ENCODE results near the gene PCSK5.
"Not testable (repeated sequence)": the region's sequence is repeated elsewhere in the genome, so short reads cannot be mapped to it uniquely, and the experiment has no call there.

PCSK5 gene

DNA sequence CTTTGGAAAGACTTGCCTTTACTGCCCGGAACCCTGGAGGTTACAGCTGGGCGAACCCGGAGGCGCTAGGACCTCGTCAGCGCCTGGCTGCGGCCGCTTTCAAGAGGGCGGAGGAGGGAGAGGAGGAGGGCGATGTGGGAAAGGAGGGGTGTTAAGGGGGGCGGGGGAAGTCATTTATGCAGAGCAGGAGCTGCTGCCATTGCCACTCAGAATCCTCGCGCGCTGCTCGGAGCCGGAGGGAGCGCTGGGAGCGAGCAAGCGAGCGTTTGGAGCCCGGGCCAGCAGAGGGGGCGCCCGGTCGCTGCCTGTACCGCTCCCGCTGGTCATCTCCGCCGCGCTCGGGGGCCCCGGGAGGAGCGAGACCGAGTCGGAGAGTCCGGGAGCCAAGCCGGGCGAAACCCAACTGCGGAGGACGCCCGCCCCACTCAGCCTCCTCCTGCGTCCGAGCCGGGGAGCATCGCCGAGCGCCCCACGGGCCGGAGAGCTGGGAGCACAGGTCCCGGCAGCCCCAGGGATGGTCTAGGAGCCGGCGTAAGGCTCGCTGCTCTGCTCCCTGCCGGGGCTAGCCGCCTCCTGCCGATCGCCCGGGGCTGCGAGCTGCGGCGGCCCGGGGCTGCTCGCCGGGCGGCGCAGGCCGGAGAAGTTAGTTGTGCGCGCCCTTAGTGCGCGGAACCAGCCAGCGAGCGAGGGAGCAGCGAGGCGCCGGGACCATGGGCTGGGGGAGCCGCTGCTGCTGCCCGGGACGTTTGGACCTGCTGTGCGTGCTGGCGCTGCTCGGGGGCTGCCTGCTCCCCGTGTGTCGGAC is at the start of gene PCSK5:
PCSK5 (plus strand) TSS at position 202 of the 805 bp plus-strand sequence; CDS start at position 711, 509 bp downstream.
- DNase-seq (ENCODE audit: low spot score) = peak; percentile 71

DNA sequence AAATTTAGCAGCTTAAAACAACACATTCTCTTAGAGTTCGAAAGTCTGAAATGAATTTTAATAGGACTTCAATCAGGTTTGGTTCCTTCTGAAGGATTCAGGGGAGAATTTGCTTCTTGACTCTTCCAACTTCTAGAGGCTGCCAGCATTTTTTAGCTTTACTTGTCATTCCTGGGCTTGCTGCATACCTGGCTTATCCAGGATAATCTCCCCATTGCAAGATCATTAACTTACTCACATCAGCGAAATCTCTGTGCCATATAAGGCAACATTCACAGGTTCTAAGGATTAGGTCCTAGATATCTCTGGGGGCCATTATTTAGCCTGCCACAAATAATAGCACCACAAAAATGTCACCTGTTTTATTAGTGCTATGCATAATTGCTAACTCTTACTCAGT is 46.2 kb upstream of the PCSK5 start:
- no peak for DNase-seq (ENCODE audit: low spot score)

DNA sequence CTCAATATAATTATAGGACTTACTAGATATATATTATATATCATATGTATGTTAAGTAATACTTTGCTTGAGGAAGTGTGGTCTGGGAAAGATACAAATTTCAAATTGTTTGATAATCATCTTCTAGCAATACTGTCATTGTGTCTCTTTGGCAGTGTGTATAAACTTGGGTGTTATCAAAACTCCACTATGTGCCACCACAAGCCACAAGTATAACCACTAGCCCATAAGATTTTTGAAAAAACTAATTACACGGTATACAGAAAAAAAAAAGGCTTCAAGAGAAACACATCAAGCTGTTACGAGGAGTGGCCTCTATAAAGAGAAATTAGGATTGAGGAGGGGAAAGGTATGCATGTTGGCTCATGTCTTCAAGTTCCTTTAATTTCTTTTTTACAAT is 44.7 kb upstream of the PCSK5 start:
- DNase-seq (ENCODE audit: low spot score) = no peak

DNA sequence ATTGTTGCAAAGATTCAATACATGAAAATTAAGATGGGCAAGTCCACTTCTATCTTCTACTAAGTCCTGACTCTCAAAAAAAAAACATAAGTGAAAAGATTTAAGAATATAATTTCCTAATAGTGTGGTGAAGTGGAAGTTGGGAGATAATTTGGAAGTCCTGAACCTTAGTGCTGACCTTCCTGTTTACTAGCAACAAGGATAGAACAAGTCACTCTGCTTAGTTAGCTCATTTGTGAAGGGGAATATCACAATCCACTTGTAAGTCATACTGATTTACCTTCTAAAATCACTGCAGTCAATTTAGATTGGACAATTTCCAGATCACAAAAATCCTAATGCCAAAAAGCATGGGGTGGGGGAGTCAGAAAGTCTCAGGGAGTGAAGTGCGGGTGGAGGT is 43.4 kb upstream of the PCSK5 start:
- no peak for DNase-seq (ENCODE audit: low spot score)

DNA sequence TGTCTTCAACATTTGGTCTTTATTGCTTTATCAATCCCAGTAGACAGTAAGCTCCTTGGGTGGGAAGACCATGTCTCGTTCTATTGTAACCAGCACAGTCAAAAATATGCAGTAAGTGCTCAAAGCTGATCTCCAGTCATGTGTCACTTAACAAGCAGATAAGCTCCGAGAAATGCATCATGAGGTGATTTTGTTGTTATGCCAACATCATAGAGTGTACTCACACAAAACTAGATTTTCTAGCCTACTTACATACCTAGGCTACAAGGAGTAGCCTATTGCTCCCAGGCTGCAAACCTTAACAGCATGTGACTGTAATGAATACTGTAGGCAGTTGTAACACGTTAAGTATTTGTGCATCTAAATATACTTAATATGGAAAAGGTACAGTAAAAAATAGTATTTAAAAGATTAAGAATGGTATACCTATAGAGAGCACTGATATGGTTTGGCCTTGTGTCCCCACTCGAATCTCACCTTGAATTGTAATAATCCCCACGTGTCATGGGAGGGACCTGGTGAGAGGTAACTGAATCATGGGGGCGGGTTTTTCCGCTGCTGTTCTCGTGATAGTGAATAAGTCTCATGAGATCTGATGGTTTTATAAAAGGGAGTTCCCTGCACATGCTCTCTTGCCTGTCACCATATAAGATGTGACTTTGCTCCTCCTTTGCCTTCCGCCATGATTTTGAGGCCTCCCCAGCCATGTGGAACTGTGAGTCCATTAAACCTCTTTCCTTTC is 39.8 kb upstream of the PCSK5 start:
- no peak for DNase-seq (ENCODE audit: low spot score)

DNA sequence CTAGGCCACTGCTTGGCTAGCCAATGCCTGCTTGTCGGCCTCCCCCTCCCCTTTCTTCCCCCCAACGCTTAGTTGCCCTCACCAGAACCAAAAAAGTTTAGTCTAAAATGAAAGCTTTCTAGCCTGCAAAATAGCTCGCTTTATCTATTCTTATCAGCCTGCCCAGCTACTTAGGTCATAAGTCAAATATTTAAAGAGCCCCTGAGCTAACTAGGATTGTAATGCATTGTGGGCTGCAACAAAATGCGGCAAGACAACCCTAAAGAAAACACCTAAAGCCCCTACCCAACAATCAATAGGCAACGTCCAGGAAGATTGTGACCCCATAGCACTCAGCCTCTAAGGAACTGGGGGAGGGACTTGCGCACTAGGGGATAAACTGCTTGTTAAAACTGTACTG is 38.6 kb upstream of the PCSK5 start:
- no peak for DNase-seq (ENCODE audit: low spot score)

DNA sequence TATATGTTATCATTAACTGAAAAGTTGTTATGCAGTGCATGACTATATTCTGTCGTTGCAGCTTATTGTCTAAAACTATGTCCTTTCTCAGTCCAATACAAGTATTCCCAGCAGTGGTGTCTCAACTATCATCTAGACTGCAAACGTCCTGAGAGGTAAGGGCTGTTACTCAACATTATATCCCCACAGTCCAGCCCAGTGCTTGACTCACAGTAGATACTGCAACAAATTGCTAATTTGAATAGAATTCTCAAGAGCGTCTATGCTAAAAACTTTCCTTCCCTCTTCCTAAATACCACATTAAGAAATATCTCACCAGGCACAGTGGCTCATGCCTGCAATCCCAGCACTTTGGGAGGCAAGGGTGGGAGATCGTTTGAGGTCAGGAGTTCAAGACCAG is 37.7 kb upstream of the PCSK5 start:
- no peak for DNase-seq (ENCODE audit: low spot score)

DNA sequence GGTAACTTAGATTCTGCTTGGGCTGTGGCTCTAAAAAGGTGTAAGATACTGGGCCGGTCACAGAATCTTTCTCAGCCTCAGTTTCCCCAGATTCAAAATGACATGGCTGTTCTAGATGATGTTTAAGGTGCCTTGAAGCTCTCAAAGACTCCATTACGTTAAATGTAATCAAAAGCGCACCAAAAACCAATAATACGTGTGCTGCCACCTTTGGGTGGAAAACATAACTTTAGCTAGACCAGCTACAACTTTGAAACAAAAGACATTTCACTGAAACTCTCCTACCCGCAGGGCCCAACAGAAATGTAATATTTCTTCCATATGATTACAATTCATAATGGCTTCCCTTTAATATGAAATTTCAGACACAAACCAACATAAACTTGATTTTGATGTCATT is 35.0 kb upstream of the PCSK5 start:
- peak; percentile 12 for DNase-seq (ENCODE audit: low spot score)

DNA sequence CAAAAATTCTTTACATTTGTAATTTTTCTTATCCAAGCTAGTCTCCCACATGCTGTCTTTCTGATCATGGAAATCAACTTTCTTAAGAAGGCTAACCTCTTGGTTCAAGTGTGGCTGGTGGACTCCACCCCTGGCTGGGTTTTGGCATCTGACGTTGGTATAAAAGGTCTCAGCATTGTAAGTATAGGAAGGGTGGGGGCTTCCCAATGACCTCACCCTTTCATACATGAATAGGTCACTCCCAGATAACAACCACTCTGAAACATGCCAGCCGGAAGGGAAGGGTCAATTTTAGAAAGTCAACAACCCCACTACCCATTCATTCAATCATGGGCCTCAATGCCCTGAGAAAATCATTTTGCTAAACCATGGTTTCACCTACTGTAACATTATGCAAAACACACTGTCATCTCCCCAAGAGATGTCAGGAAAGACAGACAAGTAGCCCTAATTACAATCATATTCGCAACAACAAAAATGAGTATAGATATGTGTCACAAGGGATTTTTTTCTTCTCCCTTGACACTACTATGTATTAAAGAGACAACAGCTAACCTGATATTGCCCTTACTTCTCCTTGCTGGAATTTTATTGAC is 31.9 kb upstream of the PCSK5 start:
- DNase-seq (ENCODE audit: low spot score) = no peak

DNA sequence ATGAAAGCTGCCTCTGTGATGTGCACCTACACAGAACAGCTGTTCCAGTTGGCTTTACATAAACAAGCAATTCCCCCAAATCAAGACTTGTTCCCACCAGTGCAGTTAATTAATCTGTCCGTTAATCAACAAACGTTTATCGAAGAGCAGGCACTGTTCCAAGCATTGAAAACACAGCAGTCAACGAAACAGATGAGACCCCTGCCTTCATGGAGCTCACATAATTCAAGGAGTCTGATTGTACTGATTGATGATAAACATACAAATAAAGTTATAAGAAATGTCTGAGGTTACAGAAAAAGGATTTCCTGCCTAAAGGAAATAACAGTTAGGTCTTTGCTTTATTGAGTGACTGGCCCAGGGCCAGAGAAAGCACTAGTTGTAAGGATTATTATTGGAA is 26.2 kb upstream of the PCSK5 start:
- no peak for DNase-seq (ENCODE audit: low spot score)

DNA sequence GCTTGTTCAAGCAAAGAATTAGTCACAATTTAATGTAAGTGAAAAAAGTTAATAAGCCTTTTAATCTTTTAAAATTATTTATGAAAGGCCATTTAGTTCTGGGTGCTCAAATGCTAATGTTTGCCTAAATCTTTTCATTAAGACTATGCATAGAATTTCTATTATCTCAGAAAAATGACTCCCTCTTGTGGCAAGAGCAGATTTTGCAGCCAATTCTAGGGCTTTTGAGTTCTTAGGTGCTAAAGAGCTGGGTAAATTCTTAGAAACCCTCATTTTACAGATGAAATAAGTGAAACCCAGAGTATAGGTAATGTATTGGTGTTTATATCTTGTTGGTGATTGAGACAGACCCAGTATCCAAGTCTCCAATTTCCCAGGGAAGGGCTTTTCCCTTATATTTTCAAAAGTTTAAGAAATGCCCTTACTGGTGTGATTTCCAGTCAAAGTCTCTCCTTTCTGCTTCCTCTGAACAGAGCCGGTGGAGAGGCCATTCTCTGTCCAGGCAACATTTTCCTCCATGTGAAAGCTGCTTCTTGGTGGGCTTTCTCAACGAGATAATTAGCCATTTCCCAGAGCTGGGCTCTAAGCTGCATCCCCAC is 24.1 kb upstream of the PCSK5 start:
- DNase-seq (ENCODE audit: low spot score) = peak; percentile 34

DNA sequence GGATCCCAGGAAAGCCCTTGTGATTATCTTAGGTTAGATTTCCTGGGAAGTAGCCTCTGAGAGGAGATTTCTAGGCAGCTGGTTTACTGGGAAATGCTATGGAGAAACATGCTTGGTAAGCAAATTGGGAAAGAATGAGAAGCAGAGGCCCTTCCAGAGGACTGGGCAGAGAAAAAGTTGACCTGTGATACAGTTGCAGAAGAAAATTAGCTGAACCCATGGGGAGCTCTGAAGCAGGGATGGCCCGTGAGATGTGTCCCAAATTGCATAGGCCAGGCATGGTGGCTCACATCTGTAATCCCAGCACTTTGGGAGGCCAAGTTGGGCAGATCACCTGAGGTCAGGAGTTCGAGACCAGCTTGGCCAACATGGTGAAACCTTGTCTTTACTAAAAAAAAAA is 21.9 kb upstream of the PCSK5 start:
- not testable (repeated sequence) for DNase-seq (ENCODE audit: low spot score)

DNA sequence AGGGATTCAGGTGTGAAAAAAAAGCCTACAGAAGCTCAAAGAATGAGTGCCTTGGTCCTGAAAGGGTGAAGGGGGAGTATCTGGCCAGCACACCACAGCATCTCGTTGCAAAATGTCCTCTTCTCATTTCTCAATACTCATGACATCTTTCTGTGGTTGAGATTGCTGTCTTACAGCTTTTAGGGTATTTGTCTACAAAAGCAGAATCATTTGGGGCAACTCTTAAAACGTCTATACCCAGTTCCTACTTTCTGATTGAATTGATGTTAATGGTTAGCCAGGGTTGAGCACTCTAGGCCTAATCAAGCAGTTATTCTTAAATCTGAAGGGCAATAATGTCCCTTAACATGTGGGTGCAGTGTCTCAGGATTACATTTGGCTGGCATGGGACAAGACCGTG is 21.2 kb upstream of the PCSK5 start:
- no peak for DNase-seq (ENCODE audit: low spot score)

DNA sequence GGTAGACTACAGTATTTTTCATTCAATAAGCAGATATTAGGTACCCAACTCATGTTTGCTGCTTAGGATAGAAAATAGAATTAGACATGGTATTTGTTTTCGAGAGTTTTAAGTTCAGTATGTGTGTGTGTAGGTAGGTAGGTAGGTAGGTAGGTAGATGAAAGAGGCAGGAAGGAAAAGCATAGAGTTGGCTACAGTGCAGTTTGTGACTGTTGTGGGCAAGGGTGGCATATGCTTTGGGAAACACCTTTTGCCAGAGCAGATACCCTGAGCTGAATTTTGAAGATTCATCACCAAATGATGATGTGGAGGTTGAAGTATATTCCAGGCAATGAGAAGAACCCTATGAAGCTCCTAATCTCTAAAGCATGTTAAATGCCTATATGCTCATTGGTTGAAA is 20.0 kb upstream of the PCSK5 start:
- DNase-seq (ENCODE audit: low spot score) = no peak

DNA sequence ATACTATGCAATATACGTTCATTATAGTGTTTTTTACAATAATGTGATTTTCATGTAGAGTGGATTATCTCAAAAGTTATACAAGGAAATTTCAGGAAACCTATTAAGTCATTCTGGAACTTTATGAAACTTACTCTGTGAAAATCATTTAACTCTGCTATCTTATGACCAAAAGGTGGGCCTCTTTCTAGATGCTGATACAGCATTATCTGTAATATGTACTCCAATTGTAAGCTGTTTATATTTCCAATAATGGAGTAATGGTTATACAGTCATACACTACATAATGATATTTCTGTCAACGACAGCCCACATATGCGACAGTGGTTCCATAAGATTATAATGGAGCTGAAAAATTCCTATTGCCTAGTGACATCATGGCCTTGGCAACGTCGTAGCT is 18.8 kb upstream of the PCSK5 start:
- no peak for DNase-seq (ENCODE audit: low spot score)

DNA sequence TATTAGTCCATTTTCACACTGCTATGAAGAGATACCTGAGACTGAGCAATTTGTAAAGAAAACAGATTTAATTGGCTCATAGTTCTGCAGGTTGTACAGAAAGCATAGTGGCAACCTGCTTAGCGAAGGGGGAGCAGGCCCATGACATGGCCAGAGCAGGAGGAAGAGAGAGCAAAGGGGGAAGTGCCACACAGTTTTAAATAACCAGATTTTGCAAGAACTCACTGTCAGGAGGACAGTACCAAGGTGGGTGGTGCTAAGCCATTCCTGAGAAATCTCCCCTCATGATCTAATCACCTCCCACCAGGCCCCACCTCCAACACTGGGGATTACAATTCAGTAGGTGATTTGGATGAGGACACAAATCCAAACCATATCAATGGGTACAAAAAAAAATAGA is 16.8 kb upstream of the PCSK5 start:
- no peak for DNase-seq (ENCODE audit: low spot score)

DNA sequence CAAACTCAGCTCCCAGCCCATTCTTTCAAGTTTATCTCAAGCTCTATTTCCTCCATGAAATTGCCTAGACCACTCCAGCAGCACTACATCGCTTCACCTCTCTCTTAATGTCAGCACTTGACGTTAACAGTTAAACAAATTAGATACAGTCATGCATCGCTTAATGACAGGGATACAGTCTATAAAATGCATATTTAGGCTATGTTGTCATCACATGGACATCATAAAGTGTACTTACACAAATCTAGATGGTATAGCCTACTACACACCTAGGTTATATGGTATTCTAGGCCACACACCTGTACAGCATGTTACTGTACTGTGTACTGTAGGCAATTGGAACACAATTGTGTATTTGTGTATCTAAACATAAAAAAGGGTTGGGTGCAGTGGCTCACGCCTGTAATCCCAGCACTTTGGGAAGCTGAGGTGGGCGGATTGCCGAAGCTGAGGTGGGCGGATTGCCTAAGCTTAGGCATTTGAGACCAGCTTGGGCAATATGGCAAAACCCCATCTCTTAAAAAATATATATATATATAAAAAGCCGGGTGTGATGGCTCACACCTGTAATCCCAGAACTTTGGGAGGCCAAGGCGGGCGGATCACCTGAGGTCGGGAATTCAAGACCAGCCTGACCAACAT is 13.4 kb upstream of the PCSK5 start:
- DNase-seq (ENCODE audit: low spot score) = no peak

DNA sequence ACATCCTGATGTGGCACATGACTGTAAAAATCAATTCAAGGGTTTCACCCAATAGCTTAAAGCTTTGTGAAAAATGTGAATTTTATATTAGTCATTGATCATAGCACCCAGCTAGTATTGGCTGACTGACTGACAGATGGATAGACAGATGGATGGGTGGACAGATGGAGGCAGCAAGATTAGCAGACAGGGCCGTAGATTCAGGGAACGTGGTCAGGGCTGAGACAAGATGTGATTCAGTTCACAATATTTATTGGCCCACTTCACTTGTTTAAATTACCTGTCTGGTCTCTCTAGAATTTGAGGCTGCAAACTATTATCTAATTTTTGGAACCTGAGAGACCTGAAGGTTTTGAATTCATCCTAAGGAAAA is 12.0 kb upstream of the PCSK5 start:
- DNase-seq (ENCODE audit: low spot score) = no peak

DNA sequence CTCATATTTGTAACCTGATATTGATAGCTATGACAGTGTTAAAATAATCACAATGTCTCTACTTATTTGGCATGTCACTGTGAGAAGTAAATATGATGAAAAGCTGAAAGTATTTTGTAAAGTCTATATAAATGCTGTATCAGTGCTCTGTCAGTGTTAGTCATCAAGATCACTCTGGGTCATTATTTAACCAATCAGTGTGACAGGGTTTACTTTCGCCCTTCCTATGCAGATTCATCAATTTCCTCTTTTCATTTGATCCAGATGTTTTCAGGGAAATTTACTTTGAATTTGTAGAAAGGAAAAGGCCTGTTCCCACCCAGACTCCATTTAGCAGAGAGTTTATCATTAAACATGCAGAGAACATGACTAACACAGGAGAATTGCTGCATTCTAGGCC is 9.9 kb upstream of the PCSK5 start:
- DNase-seq (ENCODE audit: low spot score) = no peak

DNA sequence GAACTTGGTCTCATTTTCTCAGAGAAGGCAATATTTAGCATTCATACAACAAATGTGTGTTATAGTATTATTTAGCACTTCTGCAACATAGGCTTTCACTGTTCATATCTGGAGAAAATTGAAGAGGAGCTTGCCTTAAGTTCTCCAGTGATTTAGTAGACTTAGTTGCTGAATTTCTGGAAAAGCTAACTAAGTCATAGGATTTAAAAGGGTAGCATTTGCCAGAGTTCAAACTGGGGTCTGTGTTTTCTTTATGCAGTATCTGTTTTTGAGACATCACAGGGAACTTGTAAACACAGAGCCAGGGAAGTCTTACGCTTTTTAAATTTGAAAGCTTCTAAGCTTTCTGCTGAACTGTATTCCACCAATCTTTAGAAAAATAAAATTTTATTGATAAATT is 8.7 kb upstream of the PCSK5 start:
- no peak for DNase-seq (ENCODE audit: low spot score)

DNA sequence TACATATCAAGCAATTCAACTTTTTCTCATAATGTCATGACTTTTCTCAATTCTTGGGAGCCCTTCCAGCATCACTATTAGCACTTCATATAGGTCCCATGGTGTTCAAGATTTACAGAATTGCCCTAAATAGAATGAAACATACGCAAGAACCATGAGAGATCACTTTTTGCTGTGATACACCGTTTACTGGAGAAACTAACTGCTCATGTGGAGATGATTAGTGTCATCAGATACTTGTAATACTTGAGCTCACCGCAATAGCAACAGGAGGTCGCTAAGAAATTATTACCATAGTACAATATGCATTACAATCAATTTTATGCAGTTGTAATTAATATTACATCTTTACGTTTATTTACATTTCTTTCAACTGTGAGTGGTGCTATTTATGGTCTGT is 4.8 kb upstream of the PCSK5 start:
- no peak for DNase-seq (ENCODE audit: low spot score)

DNA sequence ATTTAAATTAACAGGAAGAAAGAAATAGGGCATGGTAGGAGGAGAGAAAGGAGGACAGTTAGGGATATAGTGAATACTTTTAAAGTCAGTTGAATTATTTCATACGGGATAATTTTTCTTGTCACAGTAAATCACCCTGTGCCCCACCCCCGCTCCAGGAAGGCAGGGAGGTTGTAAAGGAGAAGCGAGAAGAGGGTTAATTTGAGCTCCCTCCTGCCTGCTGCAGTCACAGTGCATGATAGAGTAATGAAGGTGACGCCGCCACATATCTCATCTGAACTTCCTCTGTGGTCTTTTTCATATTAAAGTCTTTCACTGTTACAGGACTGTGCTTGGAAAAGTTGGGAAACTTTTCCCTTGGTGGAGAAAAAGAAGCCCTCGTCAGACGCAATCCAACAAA is 896 bp upstream of the PCSK5 start:
- no peak for DNase-seq (ENCODE audit: low spot score)

All from cerebellar cortex (tissue), 1 donor.